Measurements from ENCODE around the gene P2RY8.

P2RY8 gene

GRCh38 chrX:1451661-1452515 is 85.1 kb downstream of the P2RY8 start:
- H3K4me3 ChIP-seq (replicated peaks; ENCODE audit: insufficient read depth, low read length) = peak overlapping the region; percentile 77
- H3K27ac ChIP-seq (replicated peaks) = peak overlapping the region; percentile 88
- DNase-seq (ENCODE audit: low read depth in 1 of 2, low spot score in 1 of 2) = no peak
- H3K27me3 ChIP-seq (ENCODE audit: insufficient read depth, poor library complexity, severe bottlenecking) = no peaks in the 10 kb centered on the region
- TF ChIP-seq REST (IDR thresholded peaks at IDR 0.05; ENCODE audit: insufficient replicate concordance, low read depth) (no peak), POLR2AphosphoS5 (IDR thresholded peaks at IDR 0.05; ENCODE audit: low read depth) (no peak), CTCF (IDR thresholded peaks at IDR 0.05; ENCODE audit: insufficient read depth, low read length) (no peak), GABPA (IDR thresholded peaks at IDR 0.05; ENCODE audit: low read depth) (no peak), SPI1 (IDR thresholded peaks at IDR 0.05; ENCODE audit: borderline replicate concordance, low read depth) (no peak)

DNA sequence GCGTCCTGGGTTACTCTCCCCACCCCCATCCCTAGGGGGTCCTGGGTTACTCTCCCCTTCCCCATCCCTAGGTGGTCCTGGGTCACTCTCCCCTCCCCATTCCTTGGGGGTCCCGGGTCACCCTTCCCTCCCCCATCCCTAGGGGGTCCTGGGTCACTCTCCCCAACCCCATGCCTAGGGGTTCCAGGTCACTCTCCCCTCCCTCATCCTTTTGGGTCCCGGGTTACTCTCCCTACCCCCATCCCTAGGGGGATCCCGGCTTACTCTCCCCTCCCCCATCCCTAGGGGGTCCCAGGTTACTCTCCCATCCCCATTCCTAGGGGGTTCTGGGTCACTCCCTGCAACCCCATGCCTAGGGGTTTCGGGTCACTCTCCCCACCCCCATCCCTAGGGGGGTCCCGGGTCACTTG is 85.7 kb downstream of the P2RY8 start:
- Histone ChIP-seq H3K27me3 (ENCODE audit: insufficient read depth, poor library complexity, severe bottlenecking) (no peaks in the 10 kb centered on the region), H3K27ac (replicated peaks) (no peak overlapping the region), H3K4me3 (replicated peaks; ENCODE audit: insufficient read depth, low read length) (no peak overlapping the region)
- TF ChIP-seq POLR2AphosphoS5 (IDR thresholded peaks at IDR 0.05; ENCODE audit: low read depth) = no peak
- no peak for TF ChIP-seq GABPA (IDR thresholded peaks at IDR 0.05; ENCODE audit: low read depth)
- TF ChIP-seq REST (IDR thresholded peaks at IDR 0.05; ENCODE audit: insufficient replicate concordance, low read depth) = no peak
- no peak for TF ChIP-seq CTCF (IDR thresholded peaks at IDR 0.05; ENCODE audit: insufficient read depth, low read length)
- TF ChIP-seq SPI1 (IDR thresholded peaks at IDR 0.05; ENCODE audit: borderline replicate concordance, low read depth) = no peak
- DNase-seq (ENCODE audit: low read depth in 1 of 2, low spot score in 1 of 2) = no peak

GRCh38 chrX:1450361-1451161 is 86.4 kb downstream of the P2RY8 start:
- no peak for DNase-seq (ENCODE audit: low read depth in 1 of 2, low spot score in 1 of 2)
- Histone ChIP-seq H3K27ac (replicated peaks) (no peak overlapping the region), H3K4me3 (replicated peaks; ENCODE audit: insufficient read depth, low read length) (no peak overlapping the region), H3K27me3 (ENCODE audit: insufficient read depth, poor library complexity, severe bottlenecking) (no peaks in the 10 kb centered on the region)
- TF ChIP-seq SPI1 (IDR thresholded peaks at IDR 0.05; ENCODE audit: borderline replicate concordance, low read depth) (no peak), REST (IDR thresholded peaks at IDR 0.05; ENCODE audit: insufficient replicate concordance, low read depth) (no peak), CTCF (IDR thresholded peaks at IDR 0.05; ENCODE audit: insufficient read depth, low read length) (no peak), GABPA (IDR thresholded peaks at IDR 0.05; ENCODE audit: low read depth) (no peak), POLR2AphosphoS5 (IDR thresholded peaks at IDR 0.05; ENCODE audit: low read depth) (no peak)
